ENCODE results near the gene RUSC1.
"Not testable (repeated sequence)": the region's sequence is repeated elsewhere in the genome, so short reads cannot be mapped to it uniquely, and the experiment has no call there.

Gene RUSC1, protein sequence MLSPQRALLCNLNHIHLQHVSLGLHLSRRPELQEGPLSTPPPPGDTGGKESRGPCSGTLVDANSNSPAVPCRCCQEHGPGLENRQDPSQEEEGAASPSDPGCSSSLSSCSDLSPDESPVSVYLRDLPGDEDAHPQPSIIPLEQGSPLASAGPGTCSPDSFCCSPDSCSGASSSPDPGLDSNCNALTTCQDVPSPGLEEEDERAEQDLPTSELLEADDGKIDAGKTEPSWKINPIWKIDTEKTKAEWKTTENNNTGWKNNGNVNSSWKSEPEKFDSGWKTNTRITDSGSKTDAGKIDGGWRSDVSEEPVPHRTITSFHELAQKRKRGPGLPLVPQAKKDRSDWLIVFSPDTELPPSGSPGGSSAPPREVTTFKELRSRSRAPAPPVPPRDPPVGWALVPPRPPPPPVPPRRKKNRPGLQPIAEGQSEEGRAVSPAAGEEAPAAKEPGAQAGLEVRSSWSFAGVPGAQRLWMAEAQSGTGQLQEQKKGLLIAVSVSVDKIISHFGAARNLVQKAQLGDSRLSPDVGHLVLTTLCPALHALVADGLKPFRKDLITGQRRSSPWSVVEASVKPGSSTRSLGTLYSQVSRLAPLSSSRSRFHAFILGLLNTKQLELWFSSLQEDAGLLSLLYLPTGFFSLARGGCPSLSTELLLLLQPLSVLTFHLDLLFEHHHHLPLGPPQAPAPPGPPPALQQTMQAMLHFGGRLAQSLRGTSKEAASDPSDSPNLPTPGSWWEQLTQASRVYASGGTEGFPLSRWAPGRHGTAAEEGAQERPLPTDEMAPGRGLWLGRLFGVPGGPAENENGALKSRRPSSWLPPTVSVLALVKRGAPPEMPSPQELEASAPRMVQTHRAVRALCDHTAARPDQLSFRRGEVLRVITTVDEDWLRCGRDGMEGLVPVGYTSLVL

DNA sequence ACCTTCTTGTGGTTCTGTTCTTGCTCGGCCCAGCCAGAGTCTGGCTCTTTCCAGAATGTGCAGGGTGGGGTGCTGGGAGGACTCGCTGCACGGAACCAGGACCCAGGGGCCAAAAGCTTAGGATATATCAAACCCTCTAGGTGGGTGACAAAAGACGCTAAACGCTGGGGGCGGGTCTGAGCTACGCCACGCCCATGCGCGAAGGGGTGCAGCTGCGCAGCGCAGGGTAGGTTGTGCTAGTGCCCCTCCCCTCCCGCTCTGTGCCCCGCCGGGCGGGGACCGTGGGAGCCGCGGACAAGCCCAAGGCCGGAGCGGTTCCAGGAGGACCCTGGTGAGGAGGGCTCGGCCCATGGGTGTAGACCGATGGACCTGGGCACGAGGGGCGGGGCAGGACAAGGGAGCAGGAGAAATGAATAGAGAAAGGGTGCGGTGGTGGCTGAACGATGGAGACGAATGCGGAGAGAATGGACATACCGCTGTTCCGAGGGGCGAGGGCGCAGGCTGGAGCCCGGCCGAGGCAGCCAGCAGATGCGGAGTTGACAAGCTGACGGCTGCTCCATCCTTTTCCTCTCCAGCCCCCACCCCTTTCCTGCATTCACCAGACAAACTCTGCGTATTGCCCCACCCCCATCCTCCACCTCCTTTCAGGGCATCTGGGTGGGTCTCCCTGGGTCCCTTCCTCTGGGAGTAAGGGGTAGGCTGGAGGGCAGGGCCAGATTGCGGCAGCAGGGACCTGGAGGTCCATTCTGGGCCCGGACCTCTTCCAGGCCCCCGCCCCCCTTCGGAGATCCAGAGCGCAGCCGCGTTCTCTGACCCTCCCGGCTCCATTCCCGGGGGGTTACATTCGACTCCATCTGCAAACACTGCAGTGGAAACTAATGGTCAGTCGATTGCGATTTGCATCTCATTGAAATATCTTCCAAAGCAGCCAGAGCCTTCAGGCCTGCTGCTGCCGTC, at the start of gene RUSC1:
Gene RUSC1 (plus strand): TSS at position 234 of the 957 bp plus-strand sequence. CDS start 880 bp downstream, outside the sequence.
- peak; percentile 27 to 48 for DNase-seq (ENCODE audit: extremely low read depth in 1 of 2, low read depth in 1 of 2)

DNA sequence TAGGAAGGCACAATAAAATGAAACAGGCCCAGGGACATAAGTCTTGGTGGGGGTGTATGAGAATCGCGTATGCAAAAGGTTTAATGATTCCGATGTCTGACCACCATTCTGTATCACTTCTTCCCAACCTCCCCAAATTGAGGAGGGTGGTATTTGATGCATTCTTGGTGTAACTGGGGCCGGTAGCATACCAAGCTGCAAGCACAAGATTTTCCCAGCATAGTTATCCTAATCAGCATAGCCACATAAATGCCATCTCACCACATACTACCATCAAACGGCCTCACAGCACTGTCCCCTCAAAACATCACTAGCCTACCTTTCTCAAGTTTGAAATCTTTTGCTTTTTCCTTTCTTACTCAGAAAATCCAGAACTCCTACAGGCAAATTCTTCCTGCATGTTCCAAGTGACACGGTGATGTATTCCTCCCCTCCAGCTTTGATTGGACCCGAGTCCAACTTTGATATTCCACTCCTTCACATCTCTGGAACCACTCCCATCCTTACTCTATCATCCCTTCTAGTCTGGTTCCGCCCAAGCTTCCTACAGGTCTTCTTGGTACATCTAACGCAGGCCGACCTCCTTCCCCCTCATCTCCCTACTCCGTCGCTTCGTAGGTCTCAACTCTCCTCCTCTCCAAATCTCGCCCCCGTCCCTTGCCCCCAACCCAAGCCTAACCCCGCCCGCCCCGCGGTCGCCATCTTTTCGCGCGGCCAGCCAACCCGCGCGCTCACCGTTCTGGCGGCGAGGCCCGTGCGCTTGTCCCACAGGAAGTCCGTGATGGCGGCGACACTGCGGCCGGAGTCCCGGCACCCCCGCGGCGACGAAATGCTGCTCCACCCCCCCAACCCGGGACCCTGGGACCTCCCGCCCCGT, 48.0 kb upstream of the RUSC1 start:
- DNase-seq (ENCODE audit: extremely low read depth in 1 of 2, low read depth in 1 of 2) = no peak

DNA sequence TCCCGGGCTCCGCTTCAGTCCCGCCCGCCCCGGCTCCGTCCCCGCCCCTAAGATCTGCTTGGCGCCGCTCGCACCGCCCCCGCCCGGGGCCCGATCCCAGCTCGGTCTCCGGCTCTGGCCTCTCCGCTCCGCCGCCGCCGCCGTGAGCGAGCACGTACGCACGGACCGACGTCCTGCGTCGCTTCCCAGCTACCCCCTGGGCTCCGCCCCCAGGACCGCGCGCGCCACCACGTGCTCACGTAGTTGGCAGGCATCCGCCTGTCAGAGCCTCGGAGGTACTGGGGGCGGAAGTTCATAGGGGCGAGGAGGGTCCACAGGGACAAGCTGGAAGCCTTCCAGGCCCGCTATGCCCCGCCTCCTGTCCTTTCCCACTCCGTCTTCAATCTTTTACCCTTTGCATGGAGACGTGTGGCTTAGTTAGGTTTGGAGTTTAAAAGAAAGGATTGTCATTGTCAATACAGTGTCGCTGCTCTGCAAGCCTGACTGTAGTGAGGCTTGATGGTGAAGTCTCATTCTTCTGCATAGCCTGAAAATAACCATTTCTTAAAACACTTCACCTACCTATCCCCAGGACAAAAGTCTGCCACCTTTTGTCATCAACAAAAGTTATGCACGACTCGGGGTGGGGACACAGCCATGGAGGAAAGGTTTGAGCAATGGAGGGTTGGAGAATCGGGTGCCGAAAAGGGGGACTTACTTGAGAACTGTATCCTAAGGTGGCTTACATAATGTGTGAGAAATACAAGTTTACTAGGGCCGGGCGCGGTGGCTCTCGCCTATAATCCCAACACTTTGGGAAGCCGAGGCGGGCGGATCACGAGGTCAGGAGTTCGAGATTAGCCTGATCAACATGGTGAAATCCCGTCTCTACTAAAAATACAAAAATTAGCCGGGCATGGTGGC, 47.1 kb upstream of the RUSC1 start, which contains the start of gene CLK2:
Gene CLK2 (minus strand): TSS at position 162 of the 903 bp plus-strand sequence. CDS start 2,527 bp downstream, outside the sequence.
- peak; percentile 84 to 94 for DNase-seq (ENCODE audit: extremely low read depth in 1 of 2, low read depth in 1 of 2)

DNA sequence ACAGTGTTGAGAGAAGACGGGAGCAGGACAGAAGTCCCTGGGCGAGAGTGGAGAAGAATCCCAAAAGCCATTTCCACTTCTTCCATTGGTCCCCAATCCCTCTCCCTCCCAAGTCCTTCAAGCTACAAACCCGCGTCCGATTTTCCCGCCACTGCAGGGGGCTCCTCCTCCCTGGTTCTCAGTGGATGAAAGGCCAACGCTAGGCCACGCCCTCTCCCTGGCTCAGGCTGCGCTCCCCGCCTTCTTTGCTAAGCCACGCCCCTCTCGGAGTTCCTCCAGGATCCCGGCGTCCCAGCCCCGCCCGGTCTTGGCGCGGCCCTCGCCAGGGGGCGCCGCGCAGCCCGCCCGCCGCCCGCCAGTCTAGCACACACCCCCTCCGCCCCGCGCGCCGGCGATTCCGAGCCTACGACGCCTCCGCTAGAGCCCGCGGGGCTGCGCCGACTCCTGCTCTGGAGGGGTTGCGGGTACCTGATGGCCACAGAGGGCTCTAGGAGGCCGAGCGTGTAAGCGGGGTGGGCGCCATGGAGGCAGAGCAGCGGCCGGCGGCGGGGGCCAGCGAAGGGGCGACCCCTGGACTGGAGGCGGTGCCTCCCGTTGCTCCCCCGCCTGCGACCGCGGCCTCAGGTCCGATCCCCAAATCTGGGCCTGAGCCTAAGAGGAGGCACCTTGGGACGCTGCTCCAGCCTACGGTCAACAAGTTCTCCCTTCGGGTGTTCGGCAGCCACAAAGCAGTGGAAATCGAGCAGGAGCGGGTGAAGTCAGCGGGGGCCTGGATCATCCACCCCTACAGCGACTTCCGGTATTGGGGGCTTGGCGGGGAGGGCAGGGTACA, 43.4 kb upstream of the RUSC1 start, which contains the start of gene HCN3:
Gene HCN3 (plus strand): TSS at position 394 of the 832 bp plus-strand sequence. CDS start 128 bp downstream, at position 522.
- peak; percentile 83 to 87 for DNase-seq (ENCODE audit: extremely low read depth in 1 of 2, low read depth in 1 of 2)

DNA sequence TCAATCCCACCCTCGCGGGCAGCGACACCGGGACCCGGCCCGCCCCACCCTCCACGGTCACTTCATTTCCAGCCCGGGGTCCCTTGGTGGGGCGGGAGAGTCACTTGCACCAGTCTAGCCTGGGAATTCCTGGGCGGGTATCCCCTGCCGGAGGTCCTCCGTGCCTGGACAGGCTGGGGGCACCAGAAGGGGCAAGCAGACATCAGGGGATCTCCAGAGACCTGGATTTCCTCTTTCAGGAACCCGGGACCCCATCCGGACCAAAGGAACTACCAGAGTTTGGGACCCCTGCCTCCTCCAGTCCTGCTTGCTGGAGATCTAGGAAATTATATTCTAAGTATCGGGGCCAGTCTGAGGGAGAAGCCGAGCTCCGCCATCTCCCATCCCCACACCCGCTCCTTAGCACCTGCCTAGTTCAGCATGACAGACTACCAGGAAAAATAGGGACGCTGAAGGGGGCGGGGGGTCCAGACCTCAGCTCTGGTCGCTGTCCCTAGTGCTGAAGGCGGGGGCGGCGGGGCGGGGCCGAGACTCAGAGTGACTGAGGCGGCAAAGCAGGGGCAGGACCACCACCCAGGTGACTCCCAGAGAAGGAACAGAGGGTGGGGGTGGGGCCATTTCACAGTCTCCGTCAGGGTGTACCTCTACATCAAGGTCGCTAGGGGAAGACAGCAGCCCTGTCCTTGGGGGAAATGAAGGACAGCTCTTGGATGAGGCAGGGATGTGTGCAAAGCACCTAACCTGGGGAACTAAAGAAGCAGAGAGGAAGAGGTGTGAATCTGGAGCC, 42.6 kb upstream of the RUSC1 start:
- peak; percentile 47 to 58 for DNase-seq (ENCODE audit: extremely low read depth in 1 of 2, low read depth in 1 of 2)

DNA sequence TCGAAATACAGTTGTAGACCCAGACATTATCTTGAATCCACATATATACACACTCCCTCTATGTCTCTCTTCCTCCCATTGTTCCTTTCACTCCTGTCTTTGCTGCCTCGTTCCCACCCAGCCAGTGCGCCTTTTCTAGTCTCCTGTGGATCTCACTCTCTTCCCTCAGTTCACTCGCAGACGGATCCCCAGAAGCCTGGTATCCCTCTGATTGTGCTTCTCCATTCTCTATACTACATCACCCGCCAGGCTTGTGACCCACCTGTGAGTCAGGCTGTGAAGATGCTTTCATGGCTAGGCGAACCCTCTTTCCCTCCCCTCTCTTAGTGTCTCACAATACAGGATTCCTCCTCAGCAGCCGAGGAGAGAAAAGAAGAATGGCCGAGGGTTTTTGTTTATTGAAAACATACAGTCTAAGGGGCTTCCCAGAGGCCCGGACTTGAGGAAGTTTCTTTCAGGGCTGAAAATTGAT, 42.0 kb upstream of the RUSC1 start:
- no peak for DNase-seq (ENCODE audit: extremely low read depth in 1 of 2, low read depth in 1 of 2)

DNA sequence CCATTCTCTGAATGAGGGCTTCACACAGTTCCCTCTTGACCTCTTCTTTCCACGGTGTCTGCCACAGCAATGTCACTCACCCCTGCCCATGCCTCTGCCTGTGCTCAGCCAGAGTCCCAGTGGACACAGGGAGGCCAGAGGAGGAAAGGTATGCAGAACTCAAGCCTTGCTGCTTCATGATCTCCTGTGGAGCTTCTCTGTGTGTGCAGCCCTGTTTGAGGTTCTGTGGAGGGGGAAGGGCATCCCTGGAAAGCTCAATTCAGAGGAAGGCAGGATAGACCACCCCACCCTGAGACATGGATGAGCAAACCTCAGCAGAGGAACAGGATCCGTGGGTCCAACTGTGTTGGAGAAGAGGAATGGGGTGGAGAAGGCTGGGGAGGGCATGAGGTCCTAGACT, 41.4 kb upstream of the RUSC1 start:
- no peak for DNase-seq (ENCODE audit: extremely low read depth in 1 of 2, low read depth in 1 of 2)

DNA sequence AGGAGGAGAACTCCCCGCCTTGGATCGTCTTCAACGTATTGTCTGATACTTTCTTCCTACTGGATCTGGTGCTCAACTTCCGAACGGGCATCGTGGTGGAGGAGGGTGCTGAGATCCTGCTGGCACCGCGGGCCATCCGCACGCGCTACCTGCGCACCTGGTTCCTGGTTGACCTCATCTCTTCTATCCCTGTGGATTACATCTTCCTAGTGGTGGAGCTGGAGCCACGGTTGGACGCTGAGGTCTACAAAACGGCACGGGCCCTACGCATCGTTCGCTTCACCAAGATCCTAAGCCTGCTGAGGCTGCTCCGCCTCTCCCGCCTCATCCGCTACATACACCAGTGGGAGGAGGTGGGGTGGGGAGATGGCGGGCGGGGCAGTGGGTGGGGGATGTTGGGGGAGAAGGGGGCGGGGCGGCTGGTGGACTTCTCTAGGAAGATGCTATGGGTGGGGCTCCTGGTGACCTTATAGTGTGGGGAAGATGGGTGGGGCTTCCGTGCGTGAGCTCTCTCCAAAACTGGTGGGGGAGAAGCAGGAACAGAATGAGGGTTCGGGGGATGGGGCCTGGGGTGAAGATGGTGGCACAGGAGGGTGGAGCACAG, 38.1 kb upstream of the RUSC1 start:
- no peak for DNase-seq (ENCODE audit: extremely low read depth in 1 of 2, low read depth in 1 of 2)

DNA sequence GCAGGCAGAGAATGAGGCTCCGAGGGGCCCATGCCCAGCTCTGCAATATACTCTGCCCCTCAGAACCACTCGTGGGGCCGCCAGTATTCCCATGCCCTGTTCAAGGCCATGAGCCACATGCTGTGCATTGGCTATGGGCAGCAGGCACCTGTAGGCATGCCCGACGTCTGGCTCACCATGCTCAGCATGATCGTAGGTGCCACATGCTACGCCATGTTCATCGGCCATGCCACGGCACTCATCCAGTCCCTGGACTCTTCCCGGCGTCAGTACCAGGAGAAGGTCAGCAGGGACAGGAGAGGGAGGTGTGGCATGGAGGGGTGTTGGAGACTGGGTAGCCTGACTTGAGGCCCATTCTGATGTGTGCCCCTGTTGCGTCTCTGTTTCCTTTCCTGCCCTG, 36.2 kb upstream of the RUSC1 start:
- DNase-seq (ENCODE audit: extremely low read depth in 1 of 2, low read depth in 1 of 2) = no peak

DNA sequence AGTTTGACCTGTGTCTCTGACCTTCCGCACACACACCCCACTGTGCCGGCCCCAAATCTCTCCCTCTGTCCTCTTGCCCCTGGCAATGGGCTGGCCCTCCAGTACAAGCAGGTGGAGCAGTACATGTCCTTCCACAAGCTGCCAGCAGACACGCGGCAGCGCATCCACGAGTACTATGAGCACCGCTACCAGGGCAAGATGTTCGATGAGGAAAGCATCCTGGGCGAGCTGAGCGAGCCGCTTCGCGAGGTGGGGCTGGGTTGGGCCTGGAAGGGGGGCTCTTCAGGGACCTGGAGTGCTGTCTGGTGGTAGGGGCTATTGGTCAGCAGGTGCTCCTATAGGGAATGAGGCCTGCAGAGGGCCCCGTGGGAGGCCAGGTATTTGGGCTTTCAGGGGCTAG, 35.6 kb upstream of the RUSC1 start:
- no peak for DNase-seq (ENCODE audit: extremely low read depth in 1 of 2, low read depth in 1 of 2)

DNA sequence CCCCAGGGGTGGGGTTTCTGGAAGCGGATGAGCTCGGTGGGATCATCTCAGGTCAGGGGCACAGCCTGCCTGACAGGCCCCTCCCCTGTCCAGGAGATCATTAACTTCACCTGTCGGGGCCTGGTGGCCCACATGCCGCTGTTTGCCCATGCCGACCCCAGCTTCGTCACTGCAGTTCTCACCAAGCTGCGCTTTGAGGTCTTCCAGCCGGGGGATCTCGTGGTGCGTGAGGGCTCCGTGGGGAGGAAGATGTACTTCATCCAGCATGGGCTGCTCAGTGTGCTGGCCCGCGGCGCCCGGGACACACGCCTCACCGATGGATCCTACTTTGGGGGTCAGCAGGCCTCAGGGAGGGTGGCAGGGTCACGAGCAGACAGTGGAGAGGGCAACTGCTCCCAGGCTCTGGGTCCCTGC, 35.1 kb upstream of the RUSC1 start:
- no peak for DNase-seq (ENCODE audit: extremely low read depth in 1 of 2, low read depth in 1 of 2)

DNA sequence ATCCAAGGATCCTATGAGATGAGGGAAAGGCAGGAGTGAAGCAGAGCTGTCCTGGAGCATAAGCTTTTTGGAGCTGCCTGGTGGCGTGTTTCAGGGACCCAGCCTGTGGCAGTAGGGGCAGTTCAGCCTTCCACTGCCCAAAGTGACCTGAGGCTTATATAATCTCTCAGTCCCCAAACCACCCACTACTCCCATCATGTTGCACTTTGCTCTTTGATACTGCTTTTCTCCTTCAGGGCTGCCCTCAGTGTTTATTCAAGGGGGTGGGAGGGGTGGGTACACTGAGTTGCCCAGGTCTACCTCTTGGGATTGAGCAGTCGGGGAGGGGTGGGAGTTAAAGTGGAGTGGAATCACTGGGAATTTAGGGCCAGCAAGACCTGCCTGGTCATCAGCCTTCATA, 34.1 kb upstream of the RUSC1 start:
- DNase-seq (ENCODE audit: extremely low read depth in 1 of 2, low read depth in 1 of 2) = no peak

DNA sequence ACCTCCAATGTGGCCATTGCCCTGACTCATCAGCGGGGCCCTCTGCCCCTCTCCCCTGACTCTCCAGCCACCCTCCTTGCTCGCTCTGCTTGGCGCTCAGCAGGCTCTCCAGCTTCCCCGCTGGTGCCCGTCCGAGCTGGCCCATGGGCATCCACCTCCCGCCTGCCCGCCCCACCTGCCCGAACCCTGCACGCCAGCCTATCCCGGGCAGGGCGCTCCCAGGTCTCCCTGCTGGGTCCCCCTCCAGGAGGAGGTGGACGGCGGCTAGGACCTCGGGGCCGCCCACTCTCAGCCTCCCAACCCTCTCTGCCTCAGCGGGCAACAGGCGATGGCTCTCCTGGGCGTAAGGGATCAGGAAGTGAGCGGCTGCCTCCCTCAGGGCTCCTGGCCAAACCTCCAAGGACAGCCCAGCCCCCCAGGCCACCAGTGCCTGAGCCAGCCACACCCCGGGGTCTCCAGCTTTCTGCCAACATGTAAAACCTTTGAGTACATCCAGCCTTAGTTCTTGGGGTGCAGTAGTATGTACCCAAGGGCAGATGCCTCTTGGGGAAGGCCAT, 32.6 kb upstream of the RUSC1 start:
- no peak for DNase-seq (ENCODE audit: extremely low read depth in 1 of 2, low read depth in 1 of 2)

DNA sequence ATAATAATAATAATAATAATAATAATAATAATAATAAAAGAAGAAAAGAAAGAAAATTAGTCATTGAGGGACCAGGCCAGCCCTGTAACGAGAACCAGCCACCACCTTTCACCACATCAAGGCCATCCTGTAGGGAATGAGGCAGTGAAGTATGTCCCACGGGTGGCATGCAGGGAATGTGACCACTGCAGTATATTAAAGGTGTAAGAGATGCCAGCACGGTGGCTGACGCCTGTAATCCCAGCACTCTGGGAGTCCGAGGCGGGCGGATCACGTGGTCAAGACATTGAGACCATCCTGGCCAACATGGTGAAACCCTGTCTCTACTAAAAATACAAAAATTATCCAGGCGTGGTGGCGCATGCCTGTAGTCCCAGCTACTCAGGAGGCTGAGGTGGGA, 29.7 kb upstream of the RUSC1 start:
- not testable (repeated sequence) for DNase-seq (ENCODE audit: extremely low read depth in 1 of 2, low read depth in 1 of 2)

DNA sequence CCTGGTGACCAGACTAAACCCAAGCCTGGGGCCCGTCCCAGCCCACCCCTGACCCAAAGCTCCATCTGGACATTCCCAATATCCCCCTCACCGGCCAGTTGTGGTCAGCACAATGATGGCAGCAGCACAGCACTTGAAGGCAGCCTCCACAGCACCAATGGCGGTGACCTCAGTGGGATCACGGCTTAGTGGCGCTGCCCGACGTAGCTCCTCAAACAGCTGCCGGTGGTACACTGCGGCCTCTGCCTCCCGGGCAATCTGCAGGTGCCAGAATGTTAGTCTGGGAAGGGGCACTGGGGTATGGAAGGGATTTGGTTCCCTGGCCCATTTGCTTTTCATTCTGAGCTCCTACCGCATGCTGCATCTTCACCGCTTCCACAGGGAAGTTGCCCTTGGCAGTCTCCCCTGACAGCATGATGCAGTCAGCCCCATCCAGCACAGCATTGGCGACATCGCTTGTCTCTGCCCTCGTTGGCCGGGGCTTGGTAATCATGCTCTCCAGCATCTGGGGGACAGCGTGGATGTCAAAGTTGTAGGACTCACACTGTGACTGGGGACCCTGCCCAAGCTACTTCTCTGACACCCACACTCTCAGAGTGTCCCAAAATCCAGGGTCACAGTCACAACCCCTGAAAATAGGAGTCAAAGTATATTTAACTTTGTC, 27.5 kb upstream of the RUSC1 start:
- DNase-seq (ENCODE audit: extremely low read depth in 1 of 2, low read depth in 1 of 2) = no peak

Measured in activated CD8-positive, alpha-beta memory T cell treated with anti-CD3 and anti-CD28 coated beads for 1 hour (primary cell).